ENCODE results near the gene TRPM2.

Gene TRPM2

DNA sequence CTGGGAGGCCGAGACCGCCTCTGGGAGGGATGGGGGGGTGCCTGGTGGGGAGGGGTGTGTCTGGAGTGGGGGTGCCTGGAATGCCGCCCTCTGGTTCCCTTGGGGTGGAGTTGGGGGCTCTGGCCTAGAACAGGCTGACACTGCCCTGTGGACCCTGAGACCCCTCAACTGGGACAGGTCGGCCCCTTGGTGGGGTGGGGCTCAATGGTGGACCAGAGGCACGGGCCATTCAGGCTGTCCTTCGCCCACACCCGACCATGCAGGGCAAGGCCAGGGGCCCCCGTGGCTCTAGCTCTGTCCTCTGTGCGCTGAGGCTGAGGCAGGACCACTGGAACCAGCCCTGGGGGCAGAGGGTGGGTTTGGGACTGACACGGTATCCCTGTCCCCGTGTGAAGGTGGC lies 38.9 kb upstream of the TRPM2 start:
- Histone ChIP-seq H3K27ac (no peak overlapping the region), H3K4me3 (ENCODE audit: low read depth, low read length) (no peak overlapping the region), H3K9me3 (ENCODE audit: severe bottlenecking) (no peaks in the 10 kb centered on the region), H3K27me3 (ENCODE audit: insufficient read depth, low read depth, severe bottlenecking) (no peaks in the 10 kb centered on the region), H3K36me3 (peaks cover 94% of the 10 kb centered on the region)
- no peak for DNase-seq
- TF ChIP-seq, protein P1, sequence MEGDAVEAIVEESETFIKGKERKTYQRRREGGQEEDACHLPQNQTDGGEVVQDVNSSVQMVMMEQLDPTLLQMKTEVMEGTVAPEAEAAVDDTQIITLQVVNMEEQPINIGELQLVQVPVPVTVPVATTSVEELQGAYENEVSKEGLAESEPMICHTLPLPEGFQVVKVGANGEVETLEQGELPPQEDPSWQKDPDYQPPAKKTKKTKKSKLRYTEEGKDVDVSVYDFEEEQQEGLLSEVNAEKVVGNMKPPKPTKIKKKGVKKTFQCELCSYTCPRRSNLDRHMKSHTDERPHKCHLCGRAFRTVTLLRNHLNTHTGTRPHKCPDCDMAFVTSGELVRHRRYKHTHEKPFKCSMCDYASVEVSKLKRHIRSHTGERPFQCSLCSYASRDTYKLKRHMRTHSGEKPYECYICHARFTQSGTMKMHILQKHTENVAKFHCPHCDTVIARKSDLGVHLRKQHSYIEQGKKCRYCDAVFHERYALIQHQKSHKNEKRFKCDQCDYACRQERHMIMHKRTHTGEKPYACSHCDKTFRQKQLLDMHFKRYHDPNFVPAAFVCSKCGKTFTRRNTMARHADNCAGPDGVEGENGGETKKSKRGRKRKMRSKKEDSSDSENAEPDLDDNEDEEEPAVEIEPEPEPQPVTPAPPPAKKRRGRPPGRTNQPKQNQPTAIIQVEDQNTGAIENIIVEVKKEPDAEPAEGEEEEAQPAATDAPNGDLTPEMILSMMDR (IDR thresholded peaks at IDR 0.05; ENCODE audit: low read depth, low read length): no peak

- no peaks in the 10 kb centered on the region for H3K9me3 ChIP-seq (ENCODE audit: severe bottlenecking)
- H3K36me3 ChIP-seq: peaks cover 94% of the 10 kb centered on the region
- peak overlapping the region; percentile 32; the same call in 1 of the 2 replicates for H3K27ac ChIP-seq
- H3K27me3 ChIP-seq (ENCODE audit: insufficient read depth, low read depth, severe bottlenecking): no peaks in the 10 kb centered on the region
- no peak for DNase-seq
- no peak overlapping the region for H3K4me3 ChIP-seq (ENCODE audit: low read depth, low read length)
- TF ChIP-seq, protein P1 (IDR thresholded peaks at IDR 0.05; ENCODE audit: low read depth, low read length): no peak
Observed at GRCh38 chr21:44315691-44316203, 37.7 kb upstream of the TRPM2 start.

GRCh38 chr21:44316277-44316900 lies 37.0 kb upstream of the TRPM2 start:
- TF ChIP-seq, protein P1 (IDR thresholded peaks at IDR 0.05; ENCODE audit: low read depth, low read length): no peak
- peaks cover 88% of the 10 kb centered on the region for H3K36me3 ChIP-seq
- no peaks in the 10 kb centered on the region for H3K27me3 ChIP-seq (ENCODE audit: insufficient read depth, low read depth, severe bottlenecking)
- H3K9me3 ChIP-seq (ENCODE audit: severe bottlenecking): no peaks in the 10 kb centered on the region
- DNase-seq: no peak
- no peak overlapping the region for H3K4me3 ChIP-seq (ENCODE audit: low read depth, low read length)
- H3K27ac ChIP-seq: no peak overlapping the region; the same call in none of the 2 replicates

GRCh38 chr21:44317241-44317782 lies 36.1 kb upstream of the TRPM2 start:
- Histone ChIP-seq H3K27ac (no peak overlapping the region; the same call in 1 of the 2 replicates), H3K4me3 (ENCODE audit: low read depth, low read length) (no peak overlapping the region), H3K9me3 (ENCODE audit: severe bottlenecking) (no peaks in the 10 kb centered on the region), H3K27me3 (ENCODE audit: insufficient read depth, low read depth, severe bottlenecking) (no peaks in the 10 kb centered on the region), H3K36me3 (peaks cover 87% of the 10 kb centered on the region)
- TF ChIP-seq, protein P1 (IDR thresholded peaks at IDR 0.05; ENCODE audit: low read depth, low read length): no peak
- DNase-seq: no peak

DNA sequence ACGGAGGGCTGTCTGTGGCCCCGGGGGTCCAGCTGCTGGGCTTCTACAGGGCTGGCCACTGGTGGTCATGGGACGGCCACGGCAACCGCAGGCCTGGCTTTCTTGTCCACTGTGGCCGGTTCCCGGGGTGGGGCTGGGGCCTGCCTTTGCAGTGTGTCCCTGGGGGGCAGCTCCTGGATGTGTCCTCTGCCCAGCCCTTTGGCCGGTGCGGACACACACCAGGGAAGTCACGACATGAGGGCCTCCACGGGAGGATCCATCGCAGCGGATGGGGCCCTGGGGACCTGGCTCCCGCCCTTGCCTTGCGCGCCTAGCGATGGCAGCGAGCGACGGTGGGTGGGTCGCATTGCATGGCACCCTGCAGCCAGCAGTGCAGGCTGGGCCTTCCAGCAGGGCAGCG lies 35.5 kb upstream of the TRPM2 start:
- H3K9me3 ChIP-seq (ENCODE audit: severe bottlenecking): no peaks in the 10 kb centered on the region
- TF ChIP-seq, protein P1 (IDR thresholded peaks at IDR 0.05; ENCODE audit: low read depth, low read length): no peak
- peaks cover 84% of the 10 kb centered on the region for H3K36me3 ChIP-seq
- no peak overlapping the region for H3K4me3 ChIP-seq (ENCODE audit: low read depth, low read length)
- no peak overlapping the region; the same call in 1 of the 2 replicates for H3K27ac ChIP-seq
- no peaks in the 10 kb centered on the region for H3K27me3 ChIP-seq (ENCODE audit: insufficient read depth, low read depth, severe bottlenecking)
- DNase-seq: no peak
